WI38 (cell line): ENCODE measurements around the gene USB1.

Experiments used
- H3K4me3 ChIP-seq: 2 replicates; pipeline ENCODE4 v1.5.1; 2011; ENCODE audit warnings: low read depth, mild to moderate bottlenecking, control low read depth, low read length
- TF ChIP-seq, protein P1 (sequence below): IDR thresholded peaks from 2 replicates; pipeline ENCODE4 v1.5.1; 2012; ENCODE audit warnings: low read depth, mild to moderate bottlenecking, control low read depth, low read length

USB1 gene

DNA sequence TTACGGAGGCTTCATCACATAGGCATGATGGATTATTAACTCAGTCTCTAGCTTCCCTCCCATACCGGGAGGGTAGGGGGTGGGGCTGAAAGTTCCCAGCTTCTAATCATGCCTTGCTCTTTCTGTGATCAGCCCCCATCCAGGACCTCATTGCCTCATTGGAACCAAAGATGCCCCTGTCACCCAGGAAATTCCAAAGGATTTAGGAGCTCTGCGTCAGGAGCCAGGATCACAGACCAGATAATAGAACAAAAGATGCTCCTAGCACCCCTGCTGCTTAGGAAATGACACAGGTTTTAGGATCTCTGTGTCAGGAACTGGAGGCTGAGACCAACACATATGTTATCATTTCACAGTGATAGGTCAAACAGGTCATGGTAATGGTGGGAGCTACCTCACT lies 9.7 kb downstream of the USB1 start:
- H3K4me3 ChIP-seq = no peak overlapping the region
- TF ChIP-seq, protein P1, sequence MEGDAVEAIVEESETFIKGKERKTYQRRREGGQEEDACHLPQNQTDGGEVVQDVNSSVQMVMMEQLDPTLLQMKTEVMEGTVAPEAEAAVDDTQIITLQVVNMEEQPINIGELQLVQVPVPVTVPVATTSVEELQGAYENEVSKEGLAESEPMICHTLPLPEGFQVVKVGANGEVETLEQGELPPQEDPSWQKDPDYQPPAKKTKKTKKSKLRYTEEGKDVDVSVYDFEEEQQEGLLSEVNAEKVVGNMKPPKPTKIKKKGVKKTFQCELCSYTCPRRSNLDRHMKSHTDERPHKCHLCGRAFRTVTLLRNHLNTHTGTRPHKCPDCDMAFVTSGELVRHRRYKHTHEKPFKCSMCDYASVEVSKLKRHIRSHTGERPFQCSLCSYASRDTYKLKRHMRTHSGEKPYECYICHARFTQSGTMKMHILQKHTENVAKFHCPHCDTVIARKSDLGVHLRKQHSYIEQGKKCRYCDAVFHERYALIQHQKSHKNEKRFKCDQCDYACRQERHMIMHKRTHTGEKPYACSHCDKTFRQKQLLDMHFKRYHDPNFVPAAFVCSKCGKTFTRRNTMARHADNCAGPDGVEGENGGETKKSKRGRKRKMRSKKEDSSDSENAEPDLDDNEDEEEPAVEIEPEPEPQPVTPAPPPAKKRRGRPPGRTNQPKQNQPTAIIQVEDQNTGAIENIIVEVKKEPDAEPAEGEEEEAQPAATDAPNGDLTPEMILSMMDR = no peak

DNA sequence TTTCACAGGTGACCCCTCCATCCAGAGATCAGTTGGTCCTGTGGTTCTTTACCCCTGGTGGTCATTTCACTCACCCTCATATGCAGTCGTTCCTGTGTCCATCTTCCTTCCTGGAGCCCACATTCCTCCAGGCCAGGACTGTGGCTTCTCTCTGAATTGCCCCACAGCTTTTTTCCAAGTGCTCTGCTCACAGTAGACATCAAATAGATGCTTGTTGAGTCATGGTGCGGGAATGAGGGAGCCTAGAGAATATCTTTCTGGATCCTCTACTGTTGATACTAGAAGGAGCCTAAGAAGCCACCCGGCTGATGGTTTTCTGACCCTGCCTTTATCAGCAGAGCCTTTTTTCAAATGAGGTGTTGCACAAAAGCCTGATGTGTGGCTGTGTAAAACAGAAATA lies 10.4 kb downstream of the USB1 start:
- no peak overlapping the region for H3K4me3 ChIP-seq
- TF ChIP-seq, protein P1 = no peak

DNA sequence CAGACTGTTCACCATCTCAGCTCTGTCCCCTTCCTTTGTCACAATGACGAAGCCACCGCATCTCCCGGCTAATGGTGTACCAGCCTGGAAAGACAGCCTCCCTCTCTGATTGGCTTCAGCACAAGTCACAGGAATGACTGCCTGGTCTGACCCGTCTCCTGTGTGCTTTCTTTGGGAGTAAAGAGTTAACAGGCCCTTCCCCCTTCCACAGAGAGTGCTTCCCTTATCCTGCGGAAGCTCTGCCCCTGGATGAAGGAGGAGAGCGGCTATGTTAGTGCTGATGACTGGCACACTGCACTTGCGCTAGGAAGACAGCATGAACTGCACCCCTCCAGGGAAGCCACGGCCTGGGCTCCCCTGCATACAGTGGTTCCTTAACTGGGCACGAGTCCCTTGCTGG lies 11.3 kb downstream of the USB1 start:
- no peak overlapping the region for H3K4me3 ChIP-seq
- TF ChIP-seq, protein P1 = no peak

DNA sequence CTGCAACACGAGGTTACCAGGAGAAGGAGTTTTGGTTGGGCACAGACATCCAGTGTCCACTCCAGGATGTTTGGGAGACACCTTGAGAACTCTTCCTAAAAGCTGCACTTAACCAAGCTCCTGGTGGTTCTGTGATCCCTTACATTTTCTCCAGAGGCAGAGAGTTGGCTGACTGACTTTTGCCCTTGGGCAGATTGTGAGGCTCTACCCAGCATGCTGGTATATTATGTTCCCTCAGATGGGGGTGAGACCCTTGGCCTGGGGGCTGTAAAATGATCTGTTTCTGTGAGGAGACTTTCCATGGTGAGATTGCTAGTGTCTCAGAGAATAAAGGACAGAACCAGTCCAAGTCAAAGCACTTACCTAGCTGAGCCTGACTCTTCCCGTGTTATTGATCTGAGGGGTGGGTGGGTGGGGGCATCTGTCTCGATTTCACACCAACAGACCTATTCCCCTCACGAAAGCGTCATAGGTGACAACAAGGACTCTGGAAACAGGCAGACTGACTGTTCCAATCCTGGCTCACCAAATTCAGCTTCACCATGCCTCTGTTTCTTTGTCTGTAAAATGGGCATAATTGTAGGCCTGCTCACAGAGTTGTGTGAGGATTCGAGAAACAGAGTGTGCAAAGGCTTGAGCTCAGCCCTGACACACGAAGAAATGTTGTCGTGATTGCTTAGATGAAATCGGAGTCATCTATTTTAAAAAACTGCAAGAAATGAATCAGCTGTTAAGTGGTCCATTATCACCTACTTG lies 12.2 kb downstream of the USB1 start:
- no peak overlapping the region for H3K4me3 ChIP-seq
- TF ChIP-seq, protein P1 = no peak

DNA sequence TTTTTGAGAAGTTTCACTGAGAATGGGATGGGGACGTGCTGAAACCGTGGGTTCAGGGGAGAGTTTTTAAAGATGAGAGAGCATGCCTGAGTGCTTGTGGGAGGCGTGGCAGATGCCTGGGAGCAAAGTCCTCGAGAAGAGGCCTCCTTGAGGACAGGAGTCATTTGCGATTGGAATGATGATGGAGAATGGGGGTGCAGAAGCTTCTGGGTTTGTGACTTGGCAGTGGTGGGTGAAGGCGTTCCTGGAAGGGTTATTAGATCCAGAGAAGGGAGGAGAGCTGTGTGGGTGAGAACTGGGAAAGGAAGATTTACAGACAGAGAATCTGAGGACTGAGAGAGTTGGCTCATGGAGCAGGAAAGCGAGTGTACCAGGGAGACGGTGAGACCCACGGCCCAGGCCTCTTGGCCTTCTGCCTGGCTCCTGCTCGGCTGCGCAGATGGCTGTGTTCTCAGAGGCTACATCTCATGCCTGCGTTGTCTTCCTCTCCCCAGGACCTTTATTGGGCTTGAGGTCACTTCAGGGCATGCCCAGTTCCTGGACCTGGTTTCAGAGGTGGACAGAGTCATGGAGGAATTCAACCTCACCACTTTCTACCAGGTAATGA lies 15.7 kb downstream of the USB1 start:
- TF ChIP-seq, protein P1 = no peak
- H3K4me3 ChIP-seq = no peak overlapping the region

DNA sequence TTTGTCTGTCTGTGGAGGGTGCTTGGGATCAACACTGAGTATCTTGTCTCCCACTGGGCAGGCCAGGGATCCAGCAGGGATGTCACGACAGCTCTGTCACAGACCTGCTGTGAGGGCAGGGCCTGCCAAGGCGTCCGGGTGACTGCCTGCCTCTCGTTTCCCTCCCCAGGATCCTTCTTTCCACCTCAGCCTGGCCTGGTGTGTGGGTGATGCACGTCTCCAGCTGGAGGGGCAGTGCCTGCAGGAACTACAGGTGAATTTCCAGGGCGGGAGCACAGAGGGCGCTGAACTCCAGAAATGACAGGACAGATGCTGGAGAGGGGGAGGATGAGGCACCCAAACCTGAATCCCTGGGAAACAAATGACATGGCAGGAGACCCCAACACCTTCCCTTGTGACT lies 17.6 kb downstream of the USB1 start:
- TF ChIP-seq, protein P1 = no peak

DNA sequence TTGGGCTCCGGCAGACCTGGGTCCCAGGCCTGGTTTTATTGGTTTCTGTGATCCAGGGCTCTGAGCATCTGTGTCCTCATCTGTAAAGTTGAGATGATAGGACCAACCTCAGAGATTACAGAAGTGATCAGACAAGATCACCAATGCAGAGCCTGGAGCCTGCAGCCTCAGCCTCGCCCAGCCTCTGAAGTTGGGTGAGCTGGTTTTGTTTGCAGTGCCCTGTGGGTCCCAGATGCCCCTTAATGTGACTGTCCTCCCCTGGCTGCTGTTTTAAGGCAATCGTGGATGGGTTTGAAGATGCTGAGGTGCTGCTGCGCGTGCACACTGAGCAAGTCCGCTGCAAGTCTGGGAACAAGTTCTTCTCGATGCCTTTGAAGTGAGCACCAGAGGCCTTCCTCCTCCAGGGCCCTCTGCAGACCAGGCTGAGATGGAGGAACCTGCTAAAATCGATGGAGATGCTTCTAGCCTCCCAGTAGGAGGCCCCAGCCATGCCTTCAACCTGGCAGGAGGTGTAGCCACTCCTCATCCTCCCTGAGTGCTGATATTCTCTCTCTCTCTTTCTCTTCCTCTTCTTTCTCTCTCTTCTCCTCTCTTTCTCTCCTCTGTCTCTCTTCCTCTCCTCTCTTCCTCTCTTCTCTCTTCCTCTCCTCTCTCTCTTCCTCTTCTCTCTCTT lies 18.8 kb downstream of the USB1 start:
- no peak overlapping the region for H3K4me3 ChIP-seq
- TF ChIP-seq, protein P1 = no peak

More for the DNA sequence above, 17.6 kb downstream of the USB1 start:
- no peak overlapping the region for H3K4me3 ChIP-seq
